Vagina (tissue), 2 donors: Measurements from ENCODE around the gene SPDYA.

Experiments
- CTCF ChIP-seq, 3 experiments: fragments of 450-650 bp in 2 of 3; fragments of 200-600 bp in 1 of 3; sonication (generic) in 1 of 3; IDR thresholded peaks; one replicate each; pipeline ENCODE4 v1.5.1; 2017 to 2019; ENCODE audit warnings: antibody characterized with exemption in 3 of 3, mild to moderate bottlenecking in 2 of 3, moderate library complexity in 2 of 3
- POLR2AphosphoS5 ChIP-seq, 2 donors: sonication (generic); formaldehyde crosslinking; IDR thresholded peaks; one replicate each; pipeline ENCODE4 v1.9.0; 2017; ENCODE audit warnings: antibody characterized with exemption in 2 of 2, mild to moderate bottlenecking in 2 of 2, low read depth in 1 of 2; ENCODE audit not compliant: insufficient read depth in 1 of 2

GRCh38 chr2:28780496-28780895 is 30.1 kb upstream of the SPDYA start:
- no peak for TF ChIP-seq CTCF (IDR thresholded peaks at IDR 0.05)
- no peak for TF ChIP-seq POLR2AphosphoS5 (IDR thresholded peaks at IDR 0.05; ENCODE audit: insufficient read depth in 1 of 2, low read depth in 1 of 2)
